Mucosa of gallbladder (tissue), 1 donor: ENCODE results near the gene ADGRL3. TPM values are rescaled to one million over a fixed set of nuclear protein-coding genes. Genes with fewer than 3 reads are reported as not detected.

Source experiments
- DNase-seq: peaks from one replicate; pipeline ENCODE4 v3.0.0-alpha.2; 2020; ENCODE audit warnings: low spot score
- total RNA-seq: library from RNA; stranded (reverse); gene quantifications from one replicate; pipeline ENCODE4 v1.2.1, GENCODE V29; 2021
- donor health status: DM: no; HTN: no; CAD: no.

ADGRL3 gene
- total RNA-seq, 1 donor from 2014 or later: 3.5 TPM

- no peak for DNase-seq
These were observed 887.6 kb downstream of the ADGRL3 start for GRCh38 chr4:62087706-62088105.

GRCh38 chr4:62093735-62094134 lies 893.6 kb downstream of the ADGRL3 start:
- no peak for DNase-seq

GRCh38 chr4:62096881-62097280 lies 896.8 kb downstream of the ADGRL3 start:
- DNase-seq: no peak

GRCh38 chr4:62115216-62115615 lies 915.1 kb downstream of the ADGRL3 start:
- DNase-seq: no peak

GRCh38 chr4:62117886-62118285 lies 917.8 kb downstream of the ADGRL3 start:
- DNase-seq: no peak

GRCh38 chr4:62118558-62118957 lies 918.4 kb downstream of the ADGRL3 start:
- DNase-seq: no peak

GRCh38 chr4:62119195-62119594 lies 919.1 kb downstream of the ADGRL3 start:
- DNase-seq: no peak

- DNase-seq: no peak
These were observed 926.1 kb downstream of the ADGRL3 start for GRCh38 chr4:62126064-62126732.
